ENCODE results near the gene SP2. TPM values are rescaled to one million over a fixed set of nuclear protein-coding genes. Genes with fewer than 3 reads are reported as not detected.

SP2 gene
- polyA plus RNA-seq, 1 donor (not counting 4 experiments of a cell fraction or from before 2014, with no cell fraction given) = 2.1 TPM

DNA sequence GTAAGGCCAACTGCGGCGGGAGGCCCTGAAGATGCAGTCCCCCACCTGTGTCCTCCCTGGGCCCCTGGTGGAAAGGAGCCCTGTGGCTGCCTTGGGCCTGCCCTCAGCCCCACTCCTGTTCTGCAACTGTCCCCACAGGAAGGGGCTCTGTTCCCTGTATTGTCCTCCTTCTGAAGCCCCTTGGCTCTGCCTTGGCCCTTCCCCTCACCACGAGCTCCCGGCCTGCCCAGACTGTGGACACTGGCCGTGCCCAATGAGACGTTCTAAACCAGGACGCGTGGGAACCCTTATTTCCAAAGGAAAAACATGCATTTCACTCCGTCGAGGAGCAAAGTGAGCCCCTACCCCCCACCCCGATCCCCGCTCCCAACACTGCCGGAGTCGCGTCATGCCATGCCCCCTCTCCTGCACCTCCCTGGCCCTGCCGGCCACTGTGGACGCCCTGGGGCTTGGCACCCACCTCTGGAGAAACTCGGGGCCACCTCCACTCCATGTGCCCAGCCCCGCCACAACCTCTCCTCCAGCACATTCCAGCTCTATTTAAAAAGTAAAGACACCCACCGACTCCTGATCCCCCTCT lies 31.9 kb downstream of the SP2 start:
- DNase-seq (ENCODE audit: low read depth, low spot score) = no peak
- H3K27me3 ChIP-seq (ENCODE audit: control insufficient read depth, extremely low read depth, insufficient read depth, low read length) = no peaks in the 10 kb centered on the region
- H3K79me2 ChIP-seq (ENCODE audit: control insufficient read depth, insufficient read depth, low read length) = no peaks in the 10 kb centered on the region
- no peaks in the 10 kb centered on the region for H3K9me1 ChIP-seq (ENCODE audit: control insufficient read depth, extremely low read depth, insufficient read depth, low read length)
- H3K36me3 ChIP-seq (ENCODE audit: control insufficient read depth in 2 of 2, extremely low read depth in 1 of 2, insufficient read depth in 2 of 2, low read length in 2 of 2) = peaks cover 9 to 23% of the 10 kb centered on the region in 2 experiments
- H3K4me2 ChIP-seq (ENCODE audit: control insufficient read depth, extremely low read depth, insufficient read depth, low read depth, low read length) = no peak overlapping the region
- TF ChIP-seq, protein P1, sequence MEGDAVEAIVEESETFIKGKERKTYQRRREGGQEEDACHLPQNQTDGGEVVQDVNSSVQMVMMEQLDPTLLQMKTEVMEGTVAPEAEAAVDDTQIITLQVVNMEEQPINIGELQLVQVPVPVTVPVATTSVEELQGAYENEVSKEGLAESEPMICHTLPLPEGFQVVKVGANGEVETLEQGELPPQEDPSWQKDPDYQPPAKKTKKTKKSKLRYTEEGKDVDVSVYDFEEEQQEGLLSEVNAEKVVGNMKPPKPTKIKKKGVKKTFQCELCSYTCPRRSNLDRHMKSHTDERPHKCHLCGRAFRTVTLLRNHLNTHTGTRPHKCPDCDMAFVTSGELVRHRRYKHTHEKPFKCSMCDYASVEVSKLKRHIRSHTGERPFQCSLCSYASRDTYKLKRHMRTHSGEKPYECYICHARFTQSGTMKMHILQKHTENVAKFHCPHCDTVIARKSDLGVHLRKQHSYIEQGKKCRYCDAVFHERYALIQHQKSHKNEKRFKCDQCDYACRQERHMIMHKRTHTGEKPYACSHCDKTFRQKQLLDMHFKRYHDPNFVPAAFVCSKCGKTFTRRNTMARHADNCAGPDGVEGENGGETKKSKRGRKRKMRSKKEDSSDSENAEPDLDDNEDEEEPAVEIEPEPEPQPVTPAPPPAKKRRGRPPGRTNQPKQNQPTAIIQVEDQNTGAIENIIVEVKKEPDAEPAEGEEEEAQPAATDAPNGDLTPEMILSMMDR (optimal IDR thresholded peaks at IDR 0.05 in 1 of 3, IDR thresholded peaks at IDR 0.05 in 1 of 3, conservative IDR thresholded peaks at IDR 0.05 in 1 of 3; ENCODE audit: extremely low read depth in 1 of 3, insufficient read depth in 2 of 3, low read length in 3 of 3) = no peak
- no peak for TF ChIP-seq EZH2 (IDR thresholded peaks at IDR 0.05; ENCODE audit: low read length)
- dilution Hi-C loops (cut with MboI; ENCODE audit: extremely low pct_ligation_motif_present, low sequenced_read_pairs) = no loop called here
- no peak overlapping the region for H3K4me3 ChIP-seq (ENCODE audit: control insufficient read depth in 2 of 3, extremely low read depth in 1 of 3, insufficient read depth in 2 of 3, low read depth in 1 of 3, low read length in 3 of 3)
- no peak overlapping the region for H3K9ac ChIP-seq (ENCODE audit: control insufficient read depth, extremely low read depth, insufficient read depth, low read length)
- H4K20me1 ChIP-seq (ENCODE audit: control insufficient read depth, extremely low read depth, insufficient read depth, low read length) = no peaks in the 10 kb centered on the region
- no peaks in the 10 kb centered on the region for H3K4me1 ChIP-seq (ENCODE audit: control insufficient read depth, extremely low read depth, insufficient read depth, low read length)
- H2AFZ ChIP-seq (ENCODE audit: control insufficient read depth, low read length) = no peak overlapping the region
- no peak overlapping the region for H3K27ac ChIP-seq (ENCODE audit: control insufficient read depth, insufficient read depth, low read length)
- no peaks in the 10 kb centered on the region for H3K9me3 ChIP-seq (ENCODE audit: control insufficient read depth, low read depth, low read length)
- no peak for FAIRE-seq

DNA sequence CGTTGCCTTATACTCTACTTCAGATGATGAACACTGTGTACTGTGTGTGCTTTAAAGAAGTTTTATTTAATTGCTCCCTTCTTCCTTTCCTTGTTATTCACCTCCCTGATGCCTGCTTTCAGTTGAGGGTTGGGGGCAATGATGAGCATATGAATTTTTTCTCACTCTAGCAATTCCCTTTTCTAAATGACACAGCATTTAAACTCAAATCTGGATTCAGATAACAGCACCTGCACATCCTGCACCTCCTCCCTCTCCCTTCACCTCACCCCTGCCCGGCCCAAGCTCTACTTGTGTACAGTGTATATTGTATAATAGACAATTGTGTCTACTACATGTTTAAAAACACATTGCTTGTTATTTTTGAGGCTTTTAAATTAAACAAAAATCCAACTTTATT lies 32.4 kb downstream of the SP2 start:
- TF ChIP-seq, protein P1 (optimal IDR thresholded peaks at IDR 0.05 in 1 of 3, IDR thresholded peaks at IDR 0.05 in 1 of 3, conservative IDR thresholded peaks at IDR 0.05 in 1 of 3; ENCODE audit: extremely low read depth in 1 of 3, insufficient read depth in 2 of 3, low read length in 3 of 3) = no peak
- no peak for TF ChIP-seq EZH2 (IDR thresholded peaks at IDR 0.05; ENCODE audit: low read length)
- no peak overlapping the region for H3K27ac ChIP-seq (ENCODE audit: control insufficient read depth, insufficient read depth, low read length)
- H3K9ac ChIP-seq (ENCODE audit: control insufficient read depth, extremely low read depth, insufficient read depth, low read length) = no peak overlapping the region
- dilution Hi-C loops (cut with MboI; ENCODE audit: extremely low pct_ligation_motif_present, low sequenced_read_pairs) = no loop called here
- no peak overlapping the region for H3K4me2 ChIP-seq (ENCODE audit: control insufficient read depth, extremely low read depth, insufficient read depth, low read depth, low read length)
- no peaks in the 10 kb centered on the region for H3K4me1 ChIP-seq (ENCODE audit: control insufficient read depth, extremely low read depth, insufficient read depth, low read length)
- H3K9me1 ChIP-seq (ENCODE audit: control insufficient read depth, extremely low read depth, insufficient read depth, low read length) = no peaks in the 10 kb centered on the region
- no peaks in the 10 kb centered on the region for H3K79me2 ChIP-seq (ENCODE audit: control insufficient read depth, insufficient read depth, low read length)
- H3K27me3 ChIP-seq (ENCODE audit: control insufficient read depth, extremely low read depth, insufficient read depth, low read length) = no peaks in the 10 kb centered on the region
- no peaks in the 10 kb centered on the region for H4K20me1 ChIP-seq (ENCODE audit: control insufficient read depth, extremely low read depth, insufficient read depth, low read length)
- H3K4me3 ChIP-seq (ENCODE audit: control insufficient read depth in 2 of 3, extremely low read depth in 1 of 3, insufficient read depth in 2 of 3, low read depth in 1 of 3, low read length in 3 of 3) = no peak overlapping the region
- DNase-seq (ENCODE audit: low read depth, low spot score) (no peak), FAIRE-seq (no peak)
- no peaks in the 10 kb centered on the region for H3K9me3 ChIP-seq (ENCODE audit: control insufficient read depth, low read depth, low read length)
- H3K36me3 ChIP-seq (ENCODE audit: control insufficient read depth in 2 of 2, extremely low read depth in 1 of 2, insufficient read depth in 2 of 2, low read length in 2 of 2) = peaks cover 8 to 18% of the 10 kb centered on the region in 2 experiments
- no peak overlapping the region for H2AFZ ChIP-seq (ENCODE audit: control insufficient read depth, low read length)

Measured in keratinocyte (primary cell).